NCI-H1417 treated with DMSO at 0.1 percent for 48 hours (cell line): Measurements from ENCODE around the gene CDH15.

ENCODE experiments used
- DNase-seq: peaks from one replicate; lab custom pipeline; 2025; lab: John Stamatoyannopoulos, UW

The CDH15 gene

GRCh38 chr16:89199241-89200123, 27.9 kb downstream of the CDH15 start:
- DNase-seq = no peak

GRCh38 chr16:89200124-89200849, 28.7 kb downstream of the CDH15 start, which contains the start of gene SLC22A31:
SLC22A31 (minus strand) TSS chr16:89200537; CDS start chr16:89200501, 36 bp downstream.
- DNase-seq = no peak

GRCh38 chr16:89200850-89201411, 29.4 kb downstream of the CDH15 start:
- no peak for DNase-seq

GRCh38 chr16:89201439-89202377, 30.2 kb downstream of the CDH15 start:
- DNase-seq = no peak

GRCh38 chr16:89202422-89203215, 31.1 kb downstream of the CDH15 start:
- no peak for DNase-seq

- DNase-seq = no peak
Measured at GRCh38 chr16:89207993-89208392, 36.4 kb downstream of the CDH15 start.

GRCh38 chr16:89209522-89210044, 38.0 kb downstream of the CDH15 start:
- DNase-seq = no peak

- no peak for DNase-seq
Measured at GRCh38 chr16:89210165-89210903, 38.8 kb downstream of the CDH15 start.

GRCh38 chr16:89210904-89211515, 39.5 kb downstream of the CDH15 start:
- no peak for DNase-seq

- DNase-seq = no peak
Measured at GRCh38 chr16:89216315-89217137, 45.0 kb downstream of the CDH15 start.

- no peak for DNase-seq
Measured at GRCh38 chr16:89217138-89217387, 45.5 kb downstream of the CDH15 start.

- no peak for DNase-seq
Measured at GRCh38 chr16:89217388-89218191, 46.0 kb downstream of the CDH15 start, which contains the start of gene ZNF778. ZNF778 (plus strand) TSS chr16:89217703; CDS start chr16:89221128, 3,425 bp downstream.

GRCh38 chr16:89219365-89219764, 47.8 kb downstream of the CDH15 start:
- no peak for DNase-seq

GRCh38 chr16:89221604-89222003, 50.1 kb downstream of the CDH15 start:
- DNase-seq = no peak

GRCh38 chr16:89222931-89223330, 51.4 kb downstream of the CDH15 start:
- no peak for DNase-seq

GRCh38 chr16:89224665-89225064, 53.1 kb downstream of the CDH15 start:
- DNase-seq = no peak

GRCh38 chr16:89230255-89230654, 58.7 kb downstream of the CDH15 start:
- DNase-seq = no peak

- no peak for DNase-seq
Measured at GRCh38 chr16:89232107-89232506, 60.6 kb downstream of the CDH15 start.
